C4-2B (cell line): Measurements from ENCODE around the gene POLD1.

Experiments used
- ZFX ChIP-seq: fragments of 450-650 bp; IDR thresholded peaks from 2 replicates; pipeline ENCODE4 v1.6.1; 2017
- TF ChIP-seq, protein P1 (sequence below): fragments of 450-650 bp; conservative IDR thresholded peaks from 2 replicates; pipeline ENCODE4 v1.5.1; 2017; ENCODE audit warnings: mild to moderate bottlenecking

DNA sequence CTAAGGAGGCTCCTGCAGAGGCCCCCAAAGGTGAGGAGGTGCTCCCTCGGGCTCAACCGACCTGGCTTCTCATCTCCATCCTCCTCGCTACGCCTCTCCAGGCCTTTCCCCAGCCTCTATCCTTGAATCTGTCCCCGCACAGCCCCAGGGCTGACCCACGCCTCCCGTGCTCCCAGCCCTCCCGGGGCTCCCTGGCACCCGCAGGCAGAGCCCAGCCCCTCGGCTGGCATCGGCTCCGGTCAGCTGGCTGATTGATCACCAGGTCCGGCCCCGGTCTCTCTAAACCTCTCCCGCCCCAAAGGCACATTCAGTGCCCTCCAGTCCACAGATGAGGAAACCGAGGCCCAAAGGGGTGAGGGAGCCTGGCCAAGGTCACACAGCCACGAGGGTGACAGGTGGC is 51.1 kb downstream of the POLD1 start:
- TF ChIP-seq, protein P1, sequence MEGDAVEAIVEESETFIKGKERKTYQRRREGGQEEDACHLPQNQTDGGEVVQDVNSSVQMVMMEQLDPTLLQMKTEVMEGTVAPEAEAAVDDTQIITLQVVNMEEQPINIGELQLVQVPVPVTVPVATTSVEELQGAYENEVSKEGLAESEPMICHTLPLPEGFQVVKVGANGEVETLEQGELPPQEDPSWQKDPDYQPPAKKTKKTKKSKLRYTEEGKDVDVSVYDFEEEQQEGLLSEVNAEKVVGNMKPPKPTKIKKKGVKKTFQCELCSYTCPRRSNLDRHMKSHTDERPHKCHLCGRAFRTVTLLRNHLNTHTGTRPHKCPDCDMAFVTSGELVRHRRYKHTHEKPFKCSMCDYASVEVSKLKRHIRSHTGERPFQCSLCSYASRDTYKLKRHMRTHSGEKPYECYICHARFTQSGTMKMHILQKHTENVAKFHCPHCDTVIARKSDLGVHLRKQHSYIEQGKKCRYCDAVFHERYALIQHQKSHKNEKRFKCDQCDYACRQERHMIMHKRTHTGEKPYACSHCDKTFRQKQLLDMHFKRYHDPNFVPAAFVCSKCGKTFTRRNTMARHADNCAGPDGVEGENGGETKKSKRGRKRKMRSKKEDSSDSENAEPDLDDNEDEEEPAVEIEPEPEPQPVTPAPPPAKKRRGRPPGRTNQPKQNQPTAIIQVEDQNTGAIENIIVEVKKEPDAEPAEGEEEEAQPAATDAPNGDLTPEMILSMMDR: no peak
- no peak for TF ChIP-seq ZFX
